H1 (cell line): ENCODE measurements around the gene CD52. TPM values are rescaled to one million over a fixed set of nuclear protein-coding genes. Genes with fewer than 3 reads are reported as not detected.

Source experiments
- CTCF ChIA-PET: fragments of 300-600 bp; sonication (Branson Sonifier 250); formaldehyde crosslinking; loops from one replicate; lab custom pipeline; 2021; ENCODE audit not compliant: partially characterized antibody; lab: Charles Lee
- POLR2A ChIA-PET: fragments of 300-600 bp; sonication (Branson Sonifier 250); formaldehyde crosslinking; loops from one replicate; lab custom pipeline; 2021; ENCODE audit warnings: inconsistent platforms; ENCODE audit not compliant: partially characterized antibody; lab: Charles Lee
- DNase-seq, 2 experiments: peaks; one replicate each; pipeline versions ENCODE4 v3.0.0 to v3.0.0-alpha.2; 2010 to 2022; ENCODE audit warnings: low spot score in 2 of 2, low read depth in 1 of 2, mixed read lengths in 1 of 2
- FAIRE-seq: peaks from 2 replicates; lab custom pipeline; 2011; peaks lifted over from hg19 to GRCh38; lab: Jason Lieb, UNC
- H2AFZ ChIP-seq: 2 replicates; pipeline ENCODE4 v1.8.1; 2012; ENCODE audit warnings: low read length, inconsistent platforms
- H2AK5ac ChIP-seq: 2 replicates; pipeline ENCODE4 v1.6.1; 2013; ENCODE audit warnings: low read depth, low read length
- H2BK120ac ChIP-seq: replicated peaks from 2 replicates; pipeline ENCODE3; 2013; ENCODE audit warnings: low read depth, low read length, inconsistent platforms
- H2BK12ac ChIP-seq: 2 replicates; pipeline ENCODE4 v1.6.1; 2013; ENCODE audit warnings: low read depth, low read length
- H2BK15ac ChIP-seq: 2 replicates; pipeline ENCODE4 v1.6.1; 2013; ENCODE audit warnings: low read length
- H2BK20ac ChIP-seq: 2 replicates; pipeline ENCODE4 v1.6.1; 2013; ENCODE audit warnings: low read length
- H2BK5ac ChIP-seq: 2 replicates; pipeline ENCODE4 v1.6.1; 2013; ENCODE audit warnings: low read depth, low read length
- H3K14ac ChIP-seq: 2 replicates; pipeline ENCODE4 v1.6.1; 2013; ENCODE audit warnings: inconsistent platforms; ENCODE audit not compliant: insufficient read length
- H3K18ac ChIP-seq: 2 replicates; pipeline ENCODE4 v1.6.1; 2013; ENCODE audit warnings: low read length; ENCODE audit errors: extremely low read depth
- H3K23ac ChIP-seq: 2 replicates; pipeline ENCODE4 v1.6.1; 2013; ENCODE audit warnings: inconsistent platforms; ENCODE audit not compliant: insufficient read length
- H3K23me2 ChIP-seq: 2 replicates; pipeline ENCODE4 v1.6.1; 2013; ENCODE audit warnings: low read depth, low read length
- H3K27ac ChIP-seq: 2 replicates; pipeline ENCODE4 v1.6.1; 2011; ENCODE audit warnings: low read depth, low read length, inconsistent platforms
- H3K27me3 ChIP-seq, 4 experiments: replicated peaks in 1 of 4; 1 replicate in 1 of 4; 2 replicates in 3 of 4; pipeline versions ENCODE4 v1.6.1 to v1.8.1; 2011 to 2013; ENCODE audit warnings: low read length in 3 of 4, mild to moderate bottlenecking in 3 of 4, inconsistent platforms in 2 of 4, mixed read lengths in 2 of 4, moderate library complexity in 1 of 4; ENCODE audit not compliant: control insufficient read depth in 3 of 4, insufficient read depth in 3 of 4; ENCODE audit errors: extremely low read depth in 1 of 4
- H3K36me3 ChIP-seq, 4 experiments: 2 replicates each; pipeline versions ENCODE4 v1.6.1 to v1.8.1; 2011 to 2013; ENCODE audit warnings: mild to moderate bottlenecking in 4 of 4, low read length in 3 of 4, moderate library complexity in 2 of 4, control low read depth in 1 of 4, inconsistent platforms in 1 of 4; ENCODE audit not compliant: insufficient read depth in 4 of 4, control insufficient read depth in 2 of 4
- H3K4ac ChIP-seq: replicated peaks from 2 replicates; pipeline ENCODE3; 2013; ENCODE audit warnings: low read length, low read depth, mixed read lengths, inconsistent platforms; ENCODE audit not compliant: insufficient read length
- H3K4me1 ChIP-seq, 4 experiments: replicated peaks in 1 of 4; 1 replicate in 1 of 4; 2 replicates in 3 of 4; pipeline versions ENCODE4 v1.6.1 to v1.8.1; 2011 to 2013; ENCODE audit warnings: low read length in 3 of 4, inconsistent platforms in 2 of 4, mixed read lengths in 1 of 4; ENCODE audit not compliant: insufficient read depth in 4 of 4, control insufficient read depth in 3 of 4
- H3K4me2 ChIP-seq, 2 experiments: 2 replicates each; pipeline versions ENCODE4 v1.6.1 to v1.8.1; 2011 to 2013; ENCODE audit warnings: low read depth in 2 of 2, low read length in 2 of 2, control low read depth in 1 of 2, inconsistent platforms in 1 of 2, mild to moderate bottlenecking in 1 of 2; ENCODE audit not compliant: insufficient read depth in 1 of 2
- H3K4me3 ChIP-seq, 4 experiments: fragments of 200-600, 300-600 bp in 1 of 4; sonication (generic), shearing (Covaris generic), sonication (Bioruptor Twin) in 1 of 4; 2 replicates each; pipeline versions ENCODE4 v1.5.1 to v1.8.1; 2011 to 2016; ENCODE audit warnings: low read length in 4 of 4, low read depth in 3 of 4, control low read depth in 2 of 4, inconsistent platforms in 2 of 4, mild to moderate bottlenecking in 2 of 4, mixed read lengths in 1 of 4, moderate library complexity in 1 of 4; ENCODE audit not compliant: insufficient read depth in 2 of 4; ENCODE audit errors: extremely low read depth in 1 of 4
- H3K56ac ChIP-seq: replicated peaks from 2 replicates; pipeline ENCODE3; 2013; ENCODE audit warnings: low read depth, mild to moderate bottlenecking, mixed read lengths, low read length, inconsistent platforms; ENCODE audit not compliant: insufficient read length
- H3K79me1 ChIP-seq: 2 replicates; pipeline ENCODE4 v1.6.1; 2013; ENCODE audit warnings: low read depth, low read length, control low read depth
- H3K79me2 ChIP-seq, 2 experiments: 2 replicates each; pipeline versions ENCODE4 v1.6.1 to v1.8.1; 2012 to 2013; ENCODE audit warnings: low read length in 2 of 2, mild to moderate bottlenecking in 2 of 2, inconsistent platforms in 1 of 2; ENCODE audit not compliant: insufficient read depth in 2 of 2, control insufficient read depth in 1 of 2
- H3K9ac ChIP-seq, 4 experiments: replicated peaks in 1 of 4; 1 replicate in 1 of 4; 2 replicates in 3 of 4; pipeline versions ENCODE4 v1.6.1 to v1.8.1; 2011 to 2013; ENCODE audit warnings: low read depth in 3 of 4, low read length in 3 of 4, control low read depth in 2 of 4, mild to moderate bottlenecking in 2 of 4, moderate library complexity in 2 of 4, inconsistent platforms in 1 of 4; ENCODE audit errors: extremely low read depth in 1 of 4
- H3K9me3 ChIP-seq, 2 experiments: 2 replicates each; pipeline versions ENCODE4 v1.6.1 to v1.8.1; 2012 to 2013; ENCODE audit warnings: mild to moderate bottlenecking in 2 of 2, moderate library complexity in 2 of 2, control low read depth in 1 of 2, inconsistent platforms in 1 of 2, low read depth in 1 of 2, low read length in 1 of 2, mixed read lengths in 1 of 2; ENCODE audit not compliant: insufficient read depth in 2 of 2
- H4K20me1 ChIP-seq, 2 experiments: replicated peaks in 1 of 2; 2 replicates each; pipeline versions ENCODE3 to v1.8.1; 2011 to 2013; ENCODE audit warnings: inconsistent platforms in 2 of 2, low read length in 2 of 2, mild to moderate bottlenecking in 1 of 2; ENCODE audit not compliant: insufficient read depth in 2 of 2, control insufficient read depth in 1 of 2
- H4K5ac ChIP-seq: 2 replicates; pipeline ENCODE4 v1.6.1; 2013; ENCODE audit warnings: low read length, low read depth, mixed read lengths, inconsistent platforms; ENCODE audit not compliant: insufficient read length
- H4K8ac ChIP-seq: 2 replicates; pipeline ENCODE4 v1.8.0; 2013; ENCODE audit warnings: mild to moderate bottlenecking, moderate library complexity, low read length, inconsistent platforms; ENCODE audit not compliant: insufficient read depth; ENCODE audit errors: extremely low read depth
- H4K91ac ChIP-seq: replicated peaks from 2 replicates; pipeline ENCODE3; 2013; ENCODE audit warnings: low read length, mixed read lengths, inconsistent platforms; ENCODE audit not compliant: insufficient read length
- PHF8 ChIP-seq: fragments of 200-600 bp; sonication (generic); conservative IDR thresholded peaks from 2 replicates; pipeline ENCODE4 v1.7.1; 2012; ENCODE audit warnings: low read depth, mild to moderate bottlenecking, inconsistent platforms, low read length, moderate library complexity
- WGBS, 2 experiments: shearing (Covaris generic) in 1 of 2; methylation state at CpG; one replicate each; pipeline versions ENCODE4 v1.1.6 to v1.1.7; 2013 to 2015; ENCODE audit warnings: low lambda C conversion rate in 2 of 2, mixed read lengths in 2 of 2, inconsistent platforms in 1 of 2, low coverage in 1 of 2, missing lambda C conversion rate in 1 of 2; ENCODE audit not compliant: insufficient replicate concordance in 2 of 2, insufficient coverage in 1 of 2, insufficient read length in 1 of 2; ENCODE audit errors: extremely low coverage in 1 of 2, missing lambda C conversion rate in 1 of 2; 5-methylcytosine and 5-hydroxymethylcytosine counted together
- polyA plus RNA-seq, 7 experiments: library from polyadenylated mRNA; depleted of rRNA in 3 of 7; stranded (reverse) in 5 of 7; unstranded in 2 of 7; fragments of >200 nt in 5 of 7; fragments of 200-250 nt in 2 of 7; gene quantifications; 1 replicate in 5 of 7; 2 replicates in 1 of 7; 4 replicates in 1 of 7; pipeline versions ENCODE4 v1.2.1 to v1.2.3, GENCODE V29; 2011 to 2013; ENCODE audit warnings: missing spikeins in 2 of 7, mixed read lengths in 2 of 7
- total RNA-seq: library from RNA; stranded (reverse); fragmentation: NEBNext Ultra II Directional; extraction: Animal tissue kit (Norgen Biotek cat#: 25700); gene quantifications from 2 replicates; pipeline ENCODE4 v1.2.1, GENCODE V29; 2021

CD52 gene
- total and polyA plus RNA-seq, 2 of the 8 experiments (the other 6 are each of a cell fraction or from before 2014, with no cell fraction given) = 2.4 to 3.1 TPM

DNA sequence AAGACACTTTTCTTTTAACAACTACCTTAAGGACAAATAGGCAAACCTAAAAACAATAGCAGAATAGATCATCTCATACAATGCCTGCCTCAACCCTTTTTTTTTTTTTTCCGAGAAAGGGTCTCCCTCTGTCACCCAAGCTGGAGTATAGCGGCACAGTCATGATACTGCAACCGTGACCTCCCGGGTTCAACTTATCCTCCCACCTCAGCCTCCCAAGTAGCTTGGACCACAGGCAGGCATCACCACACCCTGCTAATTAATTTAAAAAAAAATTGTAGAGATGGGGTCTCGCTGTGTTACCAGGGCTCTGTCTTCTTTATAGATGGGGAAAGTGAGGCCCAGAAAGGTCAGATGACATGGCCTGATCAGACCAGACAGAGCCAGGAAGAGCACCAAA lies 29.9 kb upstream of the CD52 start:
- H3K23me2 ChIP-seq = no peaks in the 10 kb centered on the region; the same call in 1 of the 2 replicates
- 95% methylated on average over 5 of the region's 5 CpGs; no CpG with 5 or more reads in 1 of the 2 experiments for WGBS, 2 experiments
- CTCF ChIA-PET = interaction anchor here (1.1 to 57.0 kb wide), 10 partner anchors 5 to 190 kb away, joined by 4 to 1530 read pairs (median 34); partner anchors contain the start of genes CD52, SH3BGRL3 and UBXN11
- no peaks in the 10 kb centered on the region for H3K36me3 ChIP-seq
- H3K56ac ChIP-seq = no peak overlapping the region
- H3K9ac ChIP-seq = no peak overlapping the region
- peaks cover 0 to 2% of the 10 kb centered on the region in 2 experiments for H4K20me1 ChIP-seq
- H3K9me3 ChIP-seq = no peaks in the 10 kb centered on the region
- POLR2A ChIA-PET = interaction anchor here (0.6 to 2.4 kb wide), 7 partner anchors 17 to 209 kb away, joined by 3 to 14 read pairs (median 4); partner anchors contain the start of gene CD52
- H3K23ac ChIP-seq = no peak overlapping the region
- H3K79me2 ChIP-seq = no peaks in the 10 kb centered on the region
- no peak overlapping the region for H3K14ac ChIP-seq
- H3K18ac ChIP-seq = no peak overlapping the region
- no peak overlapping the region for H4K8ac ChIP-seq
- H2BK15ac ChIP-seq = no peak overlapping the region
- no peak overlapping the region for H2BK5ac ChIP-seq
- DNase-seq = no peak
- no peak overlapping the region for H3K27ac ChIP-seq
- no peak overlapping the region for H4K91ac ChIP-seq
- no peak overlapping the region for H2AFZ ChIP-seq
- no peak overlapping the region for H3K4me3 ChIP-seq
- H3K4me1 ChIP-seq = peaks cover 0 to 30% (median 18%) of the 10 kb centered on the region in 4 experiments; a peak in 6 of 7 replicates
- no peak for FAIRE-seq
- H3K4ac ChIP-seq = no peak overlapping the region
- H4K5ac ChIP-seq = no peak overlapping the region
- H3K27me3 ChIP-seq = no peaks in the 10 kb centered on the region
- H3K79me1 ChIP-seq = no peaks in the 10 kb centered on the region
- H2BK20ac ChIP-seq = no peak overlapping the region
- H2BK12ac ChIP-seq = no peak overlapping the region
- H3K4me2 ChIP-seq = no peak overlapping the region
- H2AK5ac ChIP-seq = no peak overlapping the region
- no peak overlapping the region for H2BK120ac ChIP-seq
- TF ChIP-seq PHF8 = no peak
